ENCODE measurements around the gene FRK.

DNA sequence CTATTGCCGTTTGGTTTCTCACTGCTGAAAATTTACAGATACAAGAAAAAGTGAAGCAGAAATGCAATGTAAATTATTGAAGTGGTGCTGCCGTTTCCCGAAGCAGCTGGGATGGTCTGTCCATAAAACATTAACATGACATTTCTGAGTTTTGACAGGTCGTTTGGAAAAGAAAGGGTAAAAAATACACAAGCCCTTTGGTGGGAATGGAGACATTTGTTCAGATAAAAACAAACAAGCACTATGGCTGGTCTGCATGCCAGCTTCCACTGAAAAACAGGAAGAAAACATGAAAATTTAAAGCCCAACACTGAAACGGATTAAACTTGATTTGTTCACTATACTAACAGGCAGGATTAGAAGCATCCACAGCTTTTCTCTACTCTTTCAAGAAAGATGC, 155.2 kb downstream of the FRK start:
- no peak for TF ChIP-seq EZH2 (IDR thresholded peaks at IDR 0.05; ENCODE audit: insufficient read depth, low read length)
- TF ChIP-seq, protein P1, sequence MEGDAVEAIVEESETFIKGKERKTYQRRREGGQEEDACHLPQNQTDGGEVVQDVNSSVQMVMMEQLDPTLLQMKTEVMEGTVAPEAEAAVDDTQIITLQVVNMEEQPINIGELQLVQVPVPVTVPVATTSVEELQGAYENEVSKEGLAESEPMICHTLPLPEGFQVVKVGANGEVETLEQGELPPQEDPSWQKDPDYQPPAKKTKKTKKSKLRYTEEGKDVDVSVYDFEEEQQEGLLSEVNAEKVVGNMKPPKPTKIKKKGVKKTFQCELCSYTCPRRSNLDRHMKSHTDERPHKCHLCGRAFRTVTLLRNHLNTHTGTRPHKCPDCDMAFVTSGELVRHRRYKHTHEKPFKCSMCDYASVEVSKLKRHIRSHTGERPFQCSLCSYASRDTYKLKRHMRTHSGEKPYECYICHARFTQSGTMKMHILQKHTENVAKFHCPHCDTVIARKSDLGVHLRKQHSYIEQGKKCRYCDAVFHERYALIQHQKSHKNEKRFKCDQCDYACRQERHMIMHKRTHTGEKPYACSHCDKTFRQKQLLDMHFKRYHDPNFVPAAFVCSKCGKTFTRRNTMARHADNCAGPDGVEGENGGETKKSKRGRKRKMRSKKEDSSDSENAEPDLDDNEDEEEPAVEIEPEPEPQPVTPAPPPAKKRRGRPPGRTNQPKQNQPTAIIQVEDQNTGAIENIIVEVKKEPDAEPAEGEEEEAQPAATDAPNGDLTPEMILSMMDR (IDR thresholded peaks at IDR 0.05; ENCODE audit: insufficient read depth, low read depth, low read length): no peak
